HG02840 (cell line): ENCODE data around the gene MRPS34.
A peak's percentile ranks its signal among the peaks of the same experiment; 100 is the strongest.
"Not testable (repeated sequence)": the region's sequence is repeated elsewhere in the genome, so short reads cannot be mapped to it uniquely, and the experiment has no call there.

Source experiments
- ATAC-seq: cut with Tn5 transposase; IDR thresholded peaks from one replicate; pipeline ENCODE4 v1.9.1; 2021; ENCODE audit warnings: mild to moderate bottlenecking, moderate library complexity, moderate number of reproducible peaks; ENCODE audit not compliant: unreplicated experiment, low FRiP score

The MRPS34 gene

GRCh38 chr16:1772908-1773702 is at the start of gene MRPS34:
TSS of gene MRPS34 (minus strand) at chr16:1773134. CDS start at chr16:1773119, 15 bp downstream.
- peak; percentile 45 for ATAC-seq

DNA sequence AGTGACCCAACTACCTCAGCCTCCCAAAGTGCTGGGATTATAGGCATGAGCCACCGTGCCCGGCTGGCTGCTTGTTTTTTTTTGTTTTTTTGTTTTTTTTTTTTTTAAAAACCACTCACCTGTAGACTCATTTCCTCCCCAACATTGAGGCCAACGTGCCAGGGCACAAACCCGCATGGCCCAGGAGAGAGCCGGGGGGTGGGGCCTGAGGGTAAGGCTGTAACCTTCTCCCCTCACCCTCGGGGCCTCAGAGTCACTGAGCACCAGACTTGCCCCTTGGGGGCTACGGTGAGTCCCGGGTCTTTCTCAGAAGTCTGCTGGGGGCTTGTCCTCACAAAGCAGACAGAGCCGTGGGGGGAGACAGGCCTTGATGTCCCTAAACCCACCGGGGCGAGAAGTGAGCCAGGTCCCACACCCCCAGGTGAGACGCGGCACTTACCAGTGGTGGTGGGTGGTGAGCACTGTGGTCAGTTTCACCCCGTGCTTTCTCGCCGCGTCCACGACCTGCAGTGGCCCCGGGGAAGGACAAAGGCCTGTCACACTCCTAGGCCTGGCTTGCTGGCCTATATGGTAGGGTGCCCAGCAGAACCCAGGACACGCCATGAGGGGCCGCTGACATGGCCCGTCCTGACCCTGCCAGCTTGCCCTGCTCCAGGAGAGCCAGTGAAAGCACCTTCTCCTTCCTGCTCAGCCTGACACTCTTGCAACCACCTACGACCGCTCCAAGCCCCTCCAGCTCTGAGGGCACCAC is 49.1 kb upstream of the MRPS34 start:
- no peak for ATAC-seq

- ATAC-seq = no peak
Observed at GRCh38 chr16:1820946-1821290, 48.0 kb upstream of the MRPS34 start.

DNA sequence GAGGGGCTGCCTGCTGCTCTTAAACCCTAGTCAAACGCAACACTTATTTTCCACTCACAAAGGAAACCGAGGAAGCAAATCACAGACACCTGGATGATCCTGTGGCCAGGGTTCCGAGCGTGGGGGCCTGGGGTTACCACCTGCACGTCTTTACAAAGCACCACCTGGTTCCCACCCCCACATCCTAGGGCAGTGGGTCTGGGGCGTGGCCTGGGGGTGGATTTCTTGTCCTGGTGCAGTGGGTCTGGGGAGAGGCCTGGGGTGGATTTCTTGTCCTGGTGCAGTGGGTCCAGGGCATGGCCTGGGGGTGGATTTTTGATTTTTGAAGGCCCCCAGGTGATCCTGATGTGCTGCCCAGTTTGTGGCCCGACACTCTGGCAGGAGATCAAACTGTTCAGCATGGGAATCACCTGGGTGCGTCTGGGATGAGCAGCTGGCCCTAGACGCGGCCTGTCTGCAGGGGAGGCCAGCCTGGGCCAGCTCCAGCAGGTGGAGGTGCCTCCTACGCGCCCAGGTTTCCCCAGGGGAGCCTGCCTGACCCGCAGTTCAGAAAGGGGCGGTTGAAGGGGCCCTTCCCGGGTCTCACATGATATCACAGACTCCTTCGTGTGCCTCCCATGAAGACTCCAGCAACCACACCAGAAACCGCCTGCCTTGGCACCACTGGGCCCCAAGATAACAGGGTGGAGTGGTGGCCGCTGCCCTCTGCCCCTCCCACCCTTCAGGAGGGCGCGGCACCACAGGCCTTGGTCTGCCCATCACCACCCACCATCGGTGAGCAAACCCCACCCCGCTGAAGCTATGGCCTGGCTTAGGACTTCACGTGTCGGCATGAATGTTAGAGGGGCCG is 47.4 kb upstream of the MRPS34 start:
- ATAC-seq = no peak

DNA sequence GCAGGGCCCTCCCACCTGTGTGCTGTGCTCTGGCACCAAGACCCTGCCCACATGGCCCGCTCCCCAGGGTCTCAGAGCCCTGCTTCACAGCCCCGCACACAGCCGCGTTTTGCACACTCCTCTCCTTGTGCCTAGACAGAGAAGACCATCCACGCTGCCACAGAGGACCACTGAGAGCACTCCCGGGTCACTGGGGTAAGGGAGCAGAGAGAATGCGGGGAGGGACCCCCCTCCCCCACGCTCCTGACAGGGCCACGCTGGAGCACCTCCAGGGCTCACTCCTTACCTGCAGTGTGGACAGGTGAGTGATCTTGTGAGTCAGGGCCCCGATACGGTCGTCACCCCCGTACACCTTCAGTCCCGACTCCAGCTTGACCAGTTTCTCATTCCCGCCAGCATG is 46.7 kb upstream of the MRPS34 start:
- ATAC-seq = no peak

GRCh38 chr16:1818873-1819525 is 46.1 kb upstream of the MRPS34 start:
- no peak for ATAC-seq

- no peak for ATAC-seq
Observed at GRCh38 chr16:1818204-1818872, 45.4 kb upstream of the MRPS34 start.

- no peak for ATAC-seq
Observed at GRCh38 chr16:1817716-1818115, 44.8 kb upstream of the MRPS34 start.

DNA sequence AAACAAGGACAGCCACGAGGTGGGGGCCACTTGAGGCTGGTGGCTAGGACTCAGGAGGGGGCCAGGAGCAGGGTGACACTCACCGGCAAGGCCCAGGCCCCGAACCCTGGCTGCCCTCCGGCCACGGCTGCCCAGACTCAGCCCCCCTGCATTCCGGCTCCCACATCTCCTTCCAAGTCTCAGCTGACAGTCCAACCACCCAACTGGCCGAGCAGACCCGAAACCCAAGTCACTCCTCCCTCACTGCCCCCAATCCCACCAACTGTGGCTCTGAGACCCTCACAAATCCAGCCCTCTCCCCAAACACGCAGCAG is 44.3 kb upstream of the MRPS34 start:
- no peak for ATAC-seq

GRCh38 chr16:1816396-1817275 is 43.7 kb upstream of the MRPS34 start:
- no peak for ATAC-seq

- no peak for ATAC-seq
Observed at GRCh38 chr16:1815461-1815860, 42.5 kb upstream of the MRPS34 start.

DNA sequence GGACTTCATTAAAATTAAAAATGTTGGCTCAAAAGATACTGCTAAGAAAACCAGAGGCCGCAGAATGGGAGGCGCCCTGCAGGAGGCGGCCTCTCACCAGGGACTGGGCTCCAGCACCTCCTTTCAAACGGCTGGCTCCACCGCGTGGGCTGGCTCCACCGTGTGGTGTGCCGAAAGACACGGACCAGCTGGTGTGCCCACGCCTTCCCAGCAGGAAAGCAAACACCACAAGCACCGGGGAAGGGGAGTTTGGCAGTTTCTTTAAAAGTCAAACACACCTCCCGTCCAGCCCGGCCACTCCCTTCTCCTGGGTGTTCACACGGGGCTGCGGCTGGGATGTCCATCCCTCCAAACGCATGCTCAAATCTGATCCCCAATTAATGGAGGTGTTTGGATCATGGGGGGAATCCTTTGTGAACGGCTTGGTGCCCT is 39.8 kb upstream of the MRPS34 start:
- ATAC-seq = no peak

- no peak for ATAC-seq
Observed at GRCh38 chr16:1810536-1810935, 37.6 kb upstream of the MRPS34 start.

- no peak for ATAC-seq
Observed at GRCh38 chr16:1810106-1810505, 37.2 kb upstream of the MRPS34 start.

- ATAC-seq = no peak
Observed at GRCh38 chr16:1809281-1809801, 36.4 kb upstream of the MRPS34 start.

GRCh38 chr16:1808691-1809090 is 35.8 kb upstream of the MRPS34 start:
- ATAC-seq = no peak

GRCh38 chr16:1807626-1808025 is 34.7 kb upstream of the MRPS34 start:
- ATAC-seq = no peak

DNA sequence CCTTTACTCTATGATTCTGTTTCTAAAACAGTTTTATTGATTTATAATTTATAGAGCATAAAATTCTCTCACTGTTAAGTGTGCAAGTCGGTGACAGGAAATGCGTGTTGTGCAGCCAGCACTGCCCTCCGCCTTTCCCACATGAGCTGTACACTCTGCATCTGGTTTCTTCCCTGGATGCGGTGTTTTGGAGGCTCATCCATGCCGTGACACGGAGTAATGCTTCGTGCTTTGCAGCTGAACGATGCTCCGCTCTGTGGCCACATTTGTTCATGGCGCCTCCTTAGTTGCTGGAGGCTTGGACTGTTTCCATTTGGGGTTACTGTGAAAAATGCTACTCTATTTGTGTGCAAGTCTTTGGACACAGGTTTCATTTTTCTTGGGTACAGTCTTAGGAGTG is 27.8 kb upstream of the MRPS34 start:
- no peak for ATAC-seq

- not testable (repeated sequence) for ATAC-seq
Observed at GRCh38 chr16:1799263-1799662, 26.3 kb upstream of the MRPS34 start.
